Muscle of leg (tissue), 11 donors: Measurements from ENCODE around the gene RASA4. TPM values are rescaled to one million over a fixed set of nuclear protein-coding genes. Genes with fewer than 3 reads are reported as not detected.
"Not testable (repeated sequence)": the region's sequence is repeated elsewhere in the genome, so short reads cannot be mapped to it uniquely, and the experiment has no call there.

Source experiments
- DNase-seq: peaks from one replicate; pipeline ENCODE4 v3.0.0; 2013
- H3K27ac ChIP-seq: one replicate; pipeline ENCODE4 v1.5.1; 2013; ENCODE audit warnings: mild to moderate bottlenecking, low read length, control low read depth
- H3K27me3 ChIP-seq: one replicate; pipeline ENCODE4 v1.6.1; 2013; ENCODE audit warnings: low read length; ENCODE audit not compliant: control insufficient read depth, insufficient read depth
- H3K36me3 ChIP-seq: one replicate; pipeline ENCODE4 v1.6.1; 2013; ENCODE audit warnings: low read length; ENCODE audit not compliant: control insufficient read depth, insufficient read depth
- H3K4me1 ChIP-seq: one replicate; pipeline ENCODE4 v1.6.1; 2013; ENCODE audit warnings: low read length; ENCODE audit not compliant: control insufficient read depth, insufficient read depth
- H3K4me3 ChIP-seq: one replicate; pipeline ENCODE4 v1.5.1; 2013; ENCODE audit warnings: low read length, control low read depth
- H3K9me3 ChIP-seq: replicated peaks from 2 replicates; pipeline ENCODE4 v1.6.1; 2013; ENCODE audit warnings: low read depth, low read length; ENCODE audit not compliant: control insufficient read depth
- WGBS: methylation state at CpG from one replicate; pipeline ENCODE4 v1.1.5; 2013; ENCODE audit warnings: missing lambda C conversion rate; ENCODE audit not compliant: insufficient coverage; 5-methylcytosine and 5-hydroxymethylcytosine counted together
- polyA plus RNA-seq, 8 donors: library from polyadenylated mRNA; unstranded; fragments of 120-200 nt; gene quantifications; one replicate each; pipeline versions ENCODE4 v1.2.1 to v1.2.3, GENCODE V29; 2013; ENCODE audit warnings: inconsistent platforms in 1 of 8, low replicate concordance in 1 of 8; ENCODE audit not compliant: insufficient read length in 8 of 8, insufficient read depth in 1 of 8
- total RNA-seq: library from RNA; stranded (reverse); fragments of 120-200 nt; gene quantifications from one replicate; pipeline ENCODE4 v1.2.4, GENCODE V29; 2013

Gene RASA4
- total and polyA plus RNA-seq, 9 donors, result 13.7 to 48.2 (median 34.2) TPM

GRCh38 chr7:102630622-102631021 lies 14.1 kb upstream of the RASA4 start:
- not testable (repeated sequence) for H3K36me3 ChIP-seq, H3K27me3 ChIP-seq, H3K9me3 ChIP-seq, H3K27ac ChIP-seq, DNase-seq, H3K4me1 ChIP-seq, H3K4me3 ChIP-seq
- WGBS, result no CpG with 5 or more reads among the region's 9 CpGs

DNA sequence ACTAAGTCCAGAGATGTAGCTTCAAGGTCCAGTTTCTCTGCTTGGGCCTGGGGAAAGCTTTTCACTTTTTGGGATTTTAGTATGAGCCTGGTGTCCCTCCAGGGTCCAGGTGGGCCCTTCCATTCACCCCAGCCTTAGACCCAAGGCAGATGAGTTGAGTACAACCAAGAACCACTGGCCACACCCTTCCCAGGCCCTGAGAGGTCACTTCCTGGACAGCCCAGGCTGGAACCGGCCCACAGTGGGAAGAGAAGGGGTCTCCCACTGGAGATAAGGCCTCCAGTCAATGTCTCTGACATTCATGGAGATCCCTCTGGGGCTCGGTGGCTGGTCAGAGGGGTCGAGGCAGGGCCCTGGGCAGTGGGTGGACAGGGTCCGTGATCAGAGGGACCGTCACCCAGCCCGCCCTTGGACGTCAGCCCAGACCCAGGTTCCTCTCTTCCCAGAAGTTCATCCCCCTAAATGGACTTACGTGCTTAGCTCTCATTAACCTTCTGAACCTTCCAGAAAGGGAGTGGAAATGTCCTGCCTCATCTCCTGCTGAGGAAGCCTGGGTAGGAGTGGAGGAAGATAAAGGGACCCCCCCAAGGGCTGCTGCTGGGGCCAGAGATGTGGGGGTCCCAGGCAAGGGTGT lies 10.8 kb upstream of the RASA4 start:
- DNase-seq, H3K36me3 ChIP-seq, H3K27ac ChIP-seq, H3K9me3 ChIP-seq, H3K27me3 ChIP-seq, H3K4me3 ChIP-seq, H3K4me1 ChIP-seq: not testable (repeated sequence)
- no CpG with 5 or more reads among the region's 8 CpGs for WGBS

GRCh38 chr7:102618122-102618521 lies 1.6 kb upstream of the RASA4 start:
- not testable (repeated sequence) for H3K9me3 ChIP-seq, H3K27ac ChIP-seq, H3K4me3 ChIP-seq, H3K4me1 ChIP-seq, H3K27me3 ChIP-seq, H3K36me3 ChIP-seq
- peak; percentile 0 for DNase-seq
- WGBS, result no CpG with 5 or more reads among the region's 8 CpGs

DNA sequence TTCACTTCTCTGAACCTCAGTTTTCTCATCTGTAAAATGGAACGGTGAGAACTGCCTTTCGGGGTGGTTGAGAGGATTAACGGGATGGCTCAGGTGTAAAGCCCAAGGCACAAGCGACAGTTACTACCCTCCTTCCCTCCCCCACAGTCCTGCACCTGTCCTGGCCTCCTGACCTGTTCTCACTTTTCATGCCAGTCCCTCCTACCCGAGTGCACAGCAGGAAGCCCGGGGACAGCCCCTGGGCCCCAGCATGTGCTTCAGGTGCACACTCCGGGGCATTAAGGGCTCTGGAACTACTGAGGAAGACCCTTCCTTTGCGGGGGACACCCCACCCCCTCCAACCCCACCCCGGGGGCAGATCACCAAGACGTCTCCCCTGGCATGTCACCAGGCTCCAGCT lies 626 bp downstream of the RASA4 start:
- H3K9me3 ChIP-seq, H3K4me3 ChIP-seq, H3K36me3 ChIP-seq, DNase-seq, H3K27me3 ChIP-seq, H3K4me1 ChIP-seq, H3K27ac ChIP-seq: not testable (repeated sequence)
- no CpG with 5 or more reads among the region's 10 CpGs for WGBS

DNA sequence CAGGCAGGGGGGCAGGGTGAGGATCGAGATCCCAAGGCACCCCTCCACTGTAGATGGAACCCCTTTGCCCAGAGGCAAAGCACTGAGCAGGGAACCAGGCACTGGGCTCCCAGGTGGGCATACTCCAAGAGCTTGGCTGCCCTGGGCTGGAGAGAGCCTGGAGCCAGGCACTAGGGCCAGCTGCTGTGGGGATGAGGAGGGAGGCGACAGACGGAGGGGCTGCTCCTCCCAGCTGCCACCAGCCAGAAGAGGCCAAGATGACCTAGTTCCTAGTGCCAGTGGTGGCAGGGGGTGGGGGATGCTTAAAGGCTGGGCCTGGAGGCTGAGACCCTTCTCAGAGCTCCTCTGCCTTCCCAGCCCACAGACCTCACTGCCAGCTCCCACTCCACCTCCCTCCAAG lies 1.7 kb downstream of the RASA4 start:
- WGBS, result no CpG with 5 or more reads among the region's 3 CpGs
- not testable (repeated sequence) for H3K4me3 ChIP-seq

GRCh38 chr7:102614346-102614697 lies 2.2 kb downstream of the RASA4 start:
- H3K27me3 ChIP-seq, H3K4me3 ChIP-seq, H3K36me3 ChIP-seq, H3K9me3 ChIP-seq, DNase-seq, H3K27ac ChIP-seq, H3K4me1 ChIP-seq: not testable (repeated sequence)
- no CpG with 5 or more reads among the region's 4 CpGs for WGBS

More for the DNA sequence above, 1.7 kb downstream of the RASA4 start:
- not testable (repeated sequence) for H3K9me3 ChIP-seq, H3K36me3 ChIP-seq, H3K27me3 ChIP-seq, H3K4me1 ChIP-seq, H3K27ac ChIP-seq, DNase-seq

GRCh38 chr7:102613575-102614345 lies 2.8 kb downstream of the RASA4 start:
- H3K4me1 ChIP-seq, H3K36me3 ChIP-seq, H3K4me3 ChIP-seq, H3K27me3 ChIP-seq, DNase-seq, H3K9me3 ChIP-seq, H3K27ac ChIP-seq: not testable (repeated sequence)
- WGBS, result no CpG with 5 or more reads among the region's 15 CpGs

DNA sequence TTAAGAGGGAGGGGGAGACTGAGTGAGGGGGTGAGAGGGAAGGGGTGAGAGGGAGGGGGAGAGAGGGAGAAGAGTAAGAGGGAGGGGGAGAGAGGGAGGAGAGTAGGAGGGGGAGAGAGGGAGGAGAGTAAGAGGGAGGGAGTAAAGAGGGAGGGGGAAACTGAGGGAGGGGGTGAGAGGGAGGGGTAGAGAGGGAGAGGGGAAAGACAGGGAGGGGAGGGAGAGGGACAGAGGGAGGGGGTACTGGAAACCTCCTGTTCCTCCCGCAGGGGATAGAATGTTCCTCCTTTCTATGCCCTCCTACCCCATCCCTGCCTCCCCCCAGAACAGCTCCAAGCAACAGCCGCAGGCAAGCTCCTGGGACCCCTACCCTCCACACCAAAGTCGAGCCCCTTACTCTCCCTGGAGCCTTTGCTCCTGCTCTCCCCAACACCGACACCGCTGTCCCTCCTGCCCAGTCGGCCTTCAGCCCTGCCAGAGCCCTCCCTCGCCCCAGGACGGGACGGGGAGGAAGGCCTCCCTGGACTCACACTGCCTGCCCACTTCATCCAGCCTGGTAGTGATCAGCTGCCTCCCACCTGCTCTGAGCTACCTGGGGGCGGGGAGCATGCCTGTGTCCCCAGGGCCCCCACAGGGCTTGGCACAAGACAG lies 4.8 kb downstream of the RASA4 start:
- 3% methylated on average over 4 of the region's 10 CpGs for WGBS
- DNase-seq, result peak; percentile 33
- not testable (repeated sequence) for H3K9me3 ChIP-seq, H3K4me1 ChIP-seq, H3K36me3 ChIP-seq, H3K4me3 ChIP-seq, H3K27me3 ChIP-seq
- peak overlapping the region; percentile 76 for H3K27ac ChIP-seq

- no CpG with 5 or more reads among the region's 30 CpGs for WGBS
- not testable (repeated sequence) for DNase-seq
Observed at GRCh38 chr7:102611013-102611674, 5.4 kb downstream of the RASA4 start.

GRCh38 chr7:102610441-102610840 lies 6.1 kb downstream of the RASA4 start:
- H3K4me1 ChIP-seq, H3K27me3 ChIP-seq, H3K9me3 ChIP-seq, H3K27ac ChIP-seq, H3K36me3 ChIP-seq, DNase-seq, H3K4me3 ChIP-seq: not testable (repeated sequence)
- WGBS, result no CpG with 5 or more reads among the region's 7 CpGs

More at GRCh38 chr7:102611013-102611674, 5.4 kb downstream of the RASA4 start:
- H3K27me3 ChIP-seq, H3K4me1 ChIP-seq, H3K4me3 ChIP-seq, H3K9me3 ChIP-seq, H3K36me3 ChIP-seq, H3K27ac ChIP-seq: not testable (repeated sequence)
